Islet of Langerhans (tissue), 1 donor: ENCODE measurements around the gene MMUT.
"Not testable (repeated sequence)": the region's sequence is repeated elsewhere in the genome, so short reads cannot be mapped to it uniquely, and the experiment has no call there.

Experiments used
- FAIRE-seq: peaks from one replicate; lab custom pipeline; 2011; peaks lifted over from hg19 to GRCh38; lab: Jason Lieb, UNC

Gene MMUT

DNA sequence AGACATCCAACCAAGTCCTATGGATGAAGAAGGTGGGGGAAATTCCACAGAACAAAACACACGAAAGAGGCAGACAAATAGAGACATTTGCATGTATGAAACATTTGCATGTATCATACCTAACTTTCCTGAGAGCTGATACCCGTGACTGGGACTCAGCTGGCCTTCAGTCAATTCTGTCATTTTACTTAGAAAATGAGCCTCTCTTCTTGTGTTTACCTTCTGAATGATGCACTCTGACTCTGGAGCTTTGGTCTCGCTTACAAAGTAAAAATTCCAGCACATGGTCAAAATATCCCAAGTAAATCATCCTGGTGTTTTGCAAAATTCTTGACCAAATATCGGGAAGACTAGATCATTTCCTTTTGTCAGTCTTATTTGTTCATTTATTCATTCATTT is 46.9 kb downstream of the MMUT start:
- no peak for FAIRE-seq

DNA sequence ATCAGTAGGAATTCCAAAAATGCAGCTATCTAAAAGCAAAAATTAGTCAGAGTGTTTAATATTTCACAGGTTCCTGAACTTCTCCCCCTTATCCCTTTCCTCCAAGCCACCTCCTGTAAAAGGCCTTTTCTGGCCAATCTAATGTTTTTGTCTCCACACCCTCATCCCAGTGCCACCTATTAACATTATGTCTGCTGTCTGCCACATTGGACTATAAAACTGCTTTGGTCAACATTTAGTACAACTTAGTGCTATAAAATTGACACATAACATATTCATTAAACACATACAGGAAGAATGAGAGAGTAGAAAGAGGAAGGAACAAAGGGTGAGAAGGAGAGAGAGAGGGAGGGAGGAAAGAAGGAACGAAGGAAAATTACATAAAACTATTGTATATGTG is 47.7 kb downstream of the MMUT start:
- FAIRE-seq = no peak

DNA sequence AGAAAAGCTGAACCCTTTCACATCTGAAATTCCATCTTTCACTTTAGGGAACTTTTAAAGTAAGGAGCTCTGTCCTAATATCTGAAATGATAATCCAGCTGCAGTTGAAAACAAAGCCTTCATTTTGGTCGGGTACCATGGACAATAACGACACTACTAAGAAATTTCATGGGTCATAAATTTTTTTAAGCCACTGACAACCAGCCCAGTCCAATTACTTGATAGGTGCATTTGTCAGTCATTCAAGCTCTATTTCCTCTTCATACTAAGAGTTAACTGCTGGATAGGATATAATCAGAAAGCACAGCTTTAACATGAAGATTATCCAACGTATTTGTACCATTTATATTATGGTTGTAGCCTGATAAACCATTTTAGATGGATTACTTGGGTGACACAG is 52.5 kb downstream of the MMUT start:
- FAIRE-seq = no peak

DNA sequence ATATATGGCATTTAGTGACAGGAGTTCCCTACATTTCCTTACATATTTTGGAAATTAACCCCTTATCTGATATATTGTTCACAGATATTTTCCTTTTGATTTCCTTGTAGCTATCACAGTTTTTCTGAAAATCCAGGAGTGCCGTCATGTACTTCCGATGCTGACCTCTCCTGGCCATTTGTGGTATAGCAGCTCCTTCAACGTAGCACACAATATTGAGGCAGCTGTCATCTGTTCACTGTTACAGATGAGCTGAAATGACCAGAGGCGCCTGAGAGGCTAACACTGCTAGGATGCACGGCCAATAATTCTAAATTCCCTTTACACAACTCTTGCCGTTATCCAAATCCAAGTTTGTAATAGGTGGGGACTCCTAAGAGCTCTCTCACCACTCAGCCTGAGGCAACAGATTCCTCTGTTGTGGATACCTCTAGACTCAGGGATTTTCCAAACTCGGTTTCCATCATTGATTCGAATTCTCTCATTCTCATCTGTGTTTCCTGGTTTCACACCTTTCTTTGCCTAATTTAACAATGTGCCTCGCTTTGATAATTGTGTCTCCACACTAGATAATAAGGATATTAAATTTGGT is 53.0 kb downstream of the MMUT start:
- peak; percentile 94 for FAIRE-seq

DNA sequence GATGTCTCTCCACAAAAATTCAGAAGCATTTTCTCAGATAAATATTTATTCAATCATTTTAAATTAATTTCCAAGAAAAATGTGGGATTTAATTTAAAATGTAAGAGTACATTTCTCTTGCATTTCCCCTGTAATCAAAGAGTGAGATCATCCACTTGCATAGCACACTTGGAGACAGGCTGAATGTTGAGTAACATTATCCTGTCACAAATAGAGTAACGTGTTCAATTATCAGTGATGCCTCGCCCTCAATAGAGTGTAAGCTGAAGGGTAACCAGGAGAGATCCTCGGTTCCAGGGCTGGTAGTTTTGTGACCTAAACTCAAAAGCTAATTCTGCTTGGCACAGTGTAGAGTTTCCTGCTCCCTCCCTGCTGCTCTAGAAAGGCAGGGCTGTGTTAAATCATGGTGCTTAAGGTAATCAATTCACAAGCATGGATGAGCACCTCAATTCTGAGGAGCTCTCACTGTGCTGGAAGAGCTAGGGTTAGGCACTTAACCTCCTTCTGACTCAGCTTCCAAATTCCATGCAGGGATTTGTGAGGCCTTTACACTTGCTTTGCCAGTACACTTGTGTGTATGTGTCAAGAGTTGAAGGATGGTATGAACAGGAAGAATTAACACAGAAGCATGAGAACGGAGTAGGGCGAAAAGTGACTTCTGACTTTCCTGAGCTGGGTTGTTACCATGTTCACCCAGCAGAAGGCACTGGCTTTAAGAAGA is 56.6 kb downstream of the MMUT start:
- FAIRE-seq = no peak

DNA sequence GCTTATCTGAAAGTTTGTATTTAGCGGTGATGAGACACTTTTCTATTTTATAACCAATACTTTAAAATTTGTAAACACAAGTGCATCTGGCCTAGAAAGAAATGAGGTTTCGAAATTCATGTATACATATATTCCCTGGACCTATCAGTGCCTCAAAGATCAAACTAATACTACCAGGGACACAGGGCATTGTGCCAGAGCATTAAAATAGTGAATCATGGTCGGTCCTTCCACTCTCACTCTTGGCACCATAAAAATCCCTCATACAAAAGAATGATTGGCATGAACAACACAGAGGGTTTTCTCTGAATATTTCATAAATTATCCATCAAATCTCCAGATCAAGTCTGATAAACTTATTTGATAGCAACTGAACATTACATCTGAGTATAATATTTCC is 62.0 kb downstream of the MMUT start:
- FAIRE-seq = no peak

DNA sequence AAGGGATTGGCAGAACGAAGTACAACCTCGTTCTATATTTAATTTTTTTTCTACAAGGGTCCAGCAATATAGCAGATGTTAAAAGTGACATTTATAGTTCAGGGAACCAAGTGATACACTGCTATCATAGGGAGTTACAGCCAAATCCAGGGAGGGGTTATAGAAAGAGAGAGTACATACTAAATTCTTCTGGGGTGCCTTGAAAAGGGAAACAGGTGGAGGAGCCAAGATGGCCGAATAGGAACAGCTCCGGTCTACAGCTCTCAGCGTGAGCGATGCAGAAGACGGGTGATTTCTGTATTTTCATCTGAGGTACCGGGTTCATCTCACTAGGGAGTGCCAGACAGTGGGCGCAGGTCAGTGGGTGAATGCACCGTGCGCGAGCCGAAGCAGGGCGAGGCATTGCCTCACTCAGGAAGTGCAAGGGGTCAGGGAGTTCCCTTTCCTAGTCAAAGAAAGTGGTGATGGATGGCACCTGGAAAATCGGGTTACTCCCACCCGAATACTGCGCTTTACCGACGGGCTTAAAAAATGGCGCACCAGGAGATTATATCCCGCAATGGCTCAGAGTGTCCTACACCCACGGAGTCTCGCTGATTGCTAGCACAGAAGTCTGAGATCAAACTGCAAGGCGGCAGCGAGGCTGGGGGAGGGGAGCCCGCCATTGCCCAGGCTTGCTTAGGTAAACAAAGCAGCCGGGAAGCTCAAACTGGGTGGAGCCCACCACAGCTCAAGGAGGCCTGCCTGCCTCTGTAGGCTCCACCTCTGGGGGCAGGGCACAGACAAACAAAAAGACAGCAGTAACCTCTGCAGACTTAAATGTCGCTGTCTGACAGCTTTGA is 76.2 kb downstream of the MMUT start:
- FAIRE-seq = not testable (repeated sequence)

DNA sequence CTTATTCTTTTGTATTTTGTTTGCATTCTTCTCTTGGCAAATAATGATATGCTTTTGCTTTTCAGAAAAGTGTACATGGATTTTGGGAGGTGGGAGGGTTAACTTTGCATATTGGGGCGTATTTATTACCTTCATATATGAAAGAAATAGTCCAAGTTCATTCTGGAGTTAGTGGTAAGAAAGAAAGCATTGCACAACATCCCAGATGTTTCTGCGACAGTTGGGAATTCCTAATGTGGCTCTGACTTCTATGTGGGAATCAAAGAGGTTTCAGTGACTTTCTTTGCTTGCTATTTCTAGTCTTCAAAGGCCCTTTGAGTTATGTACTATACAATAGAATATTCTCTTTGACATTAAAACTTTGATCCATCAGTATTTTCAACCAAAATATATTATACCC is 78.1 kb downstream of the MMUT start:
- FAIRE-seq = no peak
